ENCODE measurements around the gene CRAMP1. TPM values are rescaled to one million over a fixed set of nuclear protein-coding genes. Genes with fewer than 3 reads are reported as not detected.

CRAMP1 gene
- total and polyA plus RNA-seq, 10 donors, result 3.0 to 32.4 (median 17.2) TPM

DNA sequence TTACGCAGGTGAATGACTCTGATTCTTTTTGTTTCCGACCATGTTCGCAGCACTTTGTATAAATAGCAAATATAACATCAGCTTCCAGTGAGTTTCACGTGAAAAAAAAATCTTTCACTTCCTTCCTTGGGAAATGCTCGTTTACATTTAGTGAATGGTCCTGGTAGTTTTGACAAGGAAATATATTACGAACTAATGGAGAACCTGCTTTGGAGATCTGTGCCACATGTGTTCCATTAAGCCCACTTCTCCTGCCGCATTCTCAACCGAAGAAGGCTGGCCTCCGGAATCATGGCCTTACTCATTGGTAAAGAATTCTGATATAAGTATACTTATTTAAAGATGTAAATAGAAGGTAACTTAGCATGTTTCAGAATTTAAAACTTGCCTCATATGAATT, 3.6 kb downstream of the CRAMP1 start:
- intact Hi-C loops (cut with DNase I; ENCODE audit: low total_unique reads), result loop anchor here (10.0 kb wide), 1 partner anchor 191 kb away; the partner anchor contains the start of gene UQCC4
- whole genome bisulfite sequencing, 5 donors, result 55 to 63% (median 60%) methylated on average over 9 of the region's 9 CpGs
- Histone ChIP-seq H3K27me3 (replicated peaks in 1 of 7) (peaks cover 0 to 25% (median 0%) of the 10 kb centered on the region in 7 donors), H3K4me1 (peaks cover 27 to 57% (median 48%) of the 10 kb centered on the region in 6 donors), H3K9me3 (peaks cover 0 to 10% (median 0%) of the 10 kb centered on the region in 8 donors), H3K4me3 (peak overlapping the region in 4 of 8 donors; percentile 96 to 99 (median 98)), H3K27ac (no peak overlapping the region), H3K36me3 (peaks cover 0 to 60% (median 24%) of the 10 kb centered on the region in 6 donors)
- no peak for TF ChIP-seq POLR2AphosphoS5 (IDR thresholded peaks at IDR 0.05)
- no peak for TF ChIP-seq POLR2A (IDR thresholded peaks at IDR 0.05)
- TF ChIP-seq, protein P1, sequence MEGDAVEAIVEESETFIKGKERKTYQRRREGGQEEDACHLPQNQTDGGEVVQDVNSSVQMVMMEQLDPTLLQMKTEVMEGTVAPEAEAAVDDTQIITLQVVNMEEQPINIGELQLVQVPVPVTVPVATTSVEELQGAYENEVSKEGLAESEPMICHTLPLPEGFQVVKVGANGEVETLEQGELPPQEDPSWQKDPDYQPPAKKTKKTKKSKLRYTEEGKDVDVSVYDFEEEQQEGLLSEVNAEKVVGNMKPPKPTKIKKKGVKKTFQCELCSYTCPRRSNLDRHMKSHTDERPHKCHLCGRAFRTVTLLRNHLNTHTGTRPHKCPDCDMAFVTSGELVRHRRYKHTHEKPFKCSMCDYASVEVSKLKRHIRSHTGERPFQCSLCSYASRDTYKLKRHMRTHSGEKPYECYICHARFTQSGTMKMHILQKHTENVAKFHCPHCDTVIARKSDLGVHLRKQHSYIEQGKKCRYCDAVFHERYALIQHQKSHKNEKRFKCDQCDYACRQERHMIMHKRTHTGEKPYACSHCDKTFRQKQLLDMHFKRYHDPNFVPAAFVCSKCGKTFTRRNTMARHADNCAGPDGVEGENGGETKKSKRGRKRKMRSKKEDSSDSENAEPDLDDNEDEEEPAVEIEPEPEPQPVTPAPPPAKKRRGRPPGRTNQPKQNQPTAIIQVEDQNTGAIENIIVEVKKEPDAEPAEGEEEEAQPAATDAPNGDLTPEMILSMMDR (IDR thresholded peaks at IDR 0.05 in 8 of 11, conservative IDR thresholded peaks at IDR 0.05 in 3 of 11), result no peak
- no peak for DNase-seq

DNA sequence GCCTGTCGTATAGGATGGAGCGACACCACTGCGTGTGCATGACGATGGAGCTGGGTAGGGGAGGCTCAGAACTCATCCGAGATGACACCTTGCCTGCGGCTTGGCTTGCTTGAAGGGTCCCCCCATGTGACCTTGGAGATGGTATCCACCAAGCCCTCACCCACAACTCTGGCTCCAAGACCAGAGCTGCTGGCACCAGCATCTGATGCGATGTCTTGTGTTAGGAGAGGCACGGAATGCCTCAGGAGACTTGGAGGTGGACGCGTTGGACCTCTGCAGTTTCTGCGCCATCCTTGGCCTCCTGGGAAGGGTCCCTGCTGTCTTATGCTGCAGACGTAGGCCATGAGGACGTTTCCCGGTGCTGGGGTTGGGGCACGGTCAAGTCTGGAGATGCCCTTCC, 7.8 kb downstream of the CRAMP1 start:
- Histone ChIP-seq H3K9me3 (no peaks in the 10 kb centered on the region), H3K4me1 (peaks cover 13 to 59% (median 26%) of the 10 kb centered on the region in 6 donors), H3K36me3 (peaks cover 0 to 100% (median 27%) of the 10 kb centered on the region in 6 donors), H3K4me3 (no peak overlapping the region), H3K27me3 (replicated peaks in 1 of 7) (peaks cover 0 to 3% (median 0%) of the 10 kb centered on the region in 7 donors), H3K27ac (no peak overlapping the region)
- intact Hi-C loops (cut with DNase I; ENCODE audit: low total_unique reads), result loop anchor here (10.0 kb wide), 1 partner anchor 195 kb away; the partner anchor contains the start of gene UQCC4
- TF ChIP-seq, protein P1 (IDR thresholded peaks at IDR 0.05 in 8 of 11, conservative IDR thresholded peaks at IDR 0.05 in 3 of 11), result no peak
- TF ChIP-seq POLR2AphosphoS5 (IDR thresholded peaks at IDR 0.05), result no peak
- WGBS, 5 donors, result 90 to 92% (median 91%) methylated on average over 10 to 15 of the region's 15 CpGs
- no peak for DNase-seq

DNA sequence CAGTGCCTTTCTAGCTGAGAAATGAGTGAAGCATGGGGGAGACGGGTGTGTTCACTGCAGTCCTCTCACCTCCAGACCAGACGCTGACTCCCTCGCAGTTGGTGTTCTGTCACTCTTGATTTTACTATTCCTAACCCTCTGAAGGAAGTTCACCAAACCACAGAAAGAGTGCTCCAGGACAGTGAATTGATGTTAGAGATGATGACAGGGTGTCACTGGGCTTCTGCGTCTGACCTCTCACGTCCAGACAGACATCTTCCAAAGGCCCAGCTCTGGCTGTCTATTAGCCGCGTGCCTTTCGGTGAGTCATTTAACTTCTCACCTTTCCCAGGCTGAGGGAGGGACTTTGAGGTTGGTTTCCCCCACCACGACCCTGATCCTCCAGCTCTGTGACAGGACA, 8.2 kb downstream of the CRAMP1 start:
- TF ChIP-seq POLR2A (IDR thresholded peaks at IDR 0.05) (no peak), POLR2AphosphoS5 (IDR thresholded peaks at IDR 0.05) (no peak)
- TF ChIP-seq, protein P1 (IDR thresholded peaks at IDR 0.05 in 8 of 11, conservative IDR thresholded peaks at IDR 0.05 in 3 of 11), result no peak
- Histone ChIP-seq H3K27ac (no peak overlapping the region), H3K4me1 (peaks cover 8 to 54% (median 23%) of the 10 kb centered on the region in 6 donors), H3K27me3 (replicated peaks in 1 of 7) (no peaks in the 10 kb centered on the region), H3K4me3 (no peak overlapping the region), H3K36me3 (peaks cover 0 to 100% (median 27%) of the 10 kb centered on the region in 6 donors), H3K9me3 (no peaks in the 10 kb centered on the region)
- intact Hi-C loops (cut with DNase I; ENCODE audit: low total_unique reads), result no loop called here
- 68 to 85% (median 73%) methylated on average over 8 to 9 of the region's 9 CpGs for WGBS, 5 donors
- no peak for DNase-seq

DNA sequence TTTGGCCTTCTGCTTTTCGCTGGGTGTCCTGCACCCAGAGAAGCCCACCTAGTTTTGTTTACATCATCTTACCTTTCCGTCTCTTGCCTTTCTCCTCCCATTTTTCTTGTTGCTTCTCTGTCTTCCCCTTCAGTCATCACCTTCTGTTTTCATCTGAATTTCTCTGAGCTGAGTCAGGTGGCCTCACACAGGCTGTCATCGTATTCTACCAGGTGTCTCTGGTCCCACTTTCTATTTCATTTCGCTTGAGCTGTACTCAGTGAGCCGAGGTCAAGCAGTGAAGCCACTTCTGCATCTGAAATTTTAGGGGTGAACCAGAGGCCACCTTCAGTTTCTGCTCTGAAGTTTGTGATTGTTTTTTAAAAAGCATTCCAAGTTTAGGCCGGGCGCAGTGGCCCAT, 9.7 kb downstream of the CRAMP1 start:
- no peak for DNase-seq
- Histone ChIP-seq H3K4me1 (peaks cover 0 to 41% (median 12%) of the 10 kb centered on the region in 6 donors), H3K27ac (peak overlapping the region in 3 of 8 donors; percentile 29 to 63 (median 52)), H3K9me3 (no peaks in the 10 kb centered on the region), H3K4me3 (no peak overlapping the region), H3K27me3 (replicated peaks in 1 of 7) (no peaks in the 10 kb centered on the region), H3K36me3 (peaks cover 0 to 100% (median 35%) of the 10 kb centered on the region in 6 donors)
- intact Hi-C loops (cut with DNase I; ENCODE audit: low total_unique reads), result no loop called here
- WGBS, 5 donors, result 76 to 86% (median 82%) methylated on average over 7 of the region's 7 CpGs
- TF ChIP-seq POLR2A (IDR thresholded peaks at IDR 0.05) (no peak), POLR2AphosphoS5 (IDR thresholded peaks at IDR 0.05) (no peak)
- TF ChIP-seq, protein P1 (IDR thresholded peaks at IDR 0.05 in 8 of 11, conservative IDR thresholded peaks at IDR 0.05 in 3 of 11), result no peak
